HL-60 (cell line): Measurements from ENCODE around the gene MAF.

ENCODE experiments used
- GABPA ChIP-seq: IDR thresholded peaks from 2 replicates; pipeline ENCODE4 v1.6.1; 2012; ENCODE audit warnings: low read depth
- POLR2AphosphoS5 ChIP-seq: IDR thresholded peaks from 2 replicates; pipeline ENCODE4 v1.6.1; 2012; ENCODE audit warnings: low read depth
- TF ChIP-seq, protein P1 (sequence below): IDR thresholded peaks from one replicate; pipeline ENCODE4 v1.5.1; 2011; ENCODE audit warnings: low read length, control low read depth, inconsistent platforms; ENCODE audit not compliant: insufficient read depth
- TF ChIP-seq, protein P2 (sequence below): IDR thresholded peaks from 2 replicates; pipeline ENCODE4 v1.6.1; 2012; ENCODE audit warnings: low read depth; ENCODE audit not compliant: insufficient replicate concordance

DNA sequence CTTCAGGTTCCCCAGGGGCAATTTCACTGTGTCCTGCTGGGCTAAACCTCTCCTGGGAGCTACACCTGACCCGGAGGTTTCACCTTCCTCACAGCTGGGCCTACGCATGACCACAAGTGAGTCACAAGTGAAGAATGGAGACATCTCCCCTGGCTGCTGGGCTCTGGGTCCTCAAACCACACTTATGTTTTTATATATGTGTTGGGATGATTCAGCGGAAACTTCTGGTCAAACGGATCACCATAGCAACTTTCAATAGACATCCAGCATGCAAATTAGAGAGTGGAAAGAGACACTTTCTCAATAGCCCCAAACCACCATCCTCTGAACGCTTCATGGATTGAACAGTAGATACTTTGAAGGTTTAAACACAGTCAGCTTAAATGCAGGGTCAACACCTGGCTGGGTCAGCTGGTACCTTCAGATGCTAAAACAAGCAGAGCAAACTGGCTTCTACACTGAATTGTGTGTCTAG is 28.0 kb upstream of the MAF start:
- TF ChIP-seq, protein P1, sequence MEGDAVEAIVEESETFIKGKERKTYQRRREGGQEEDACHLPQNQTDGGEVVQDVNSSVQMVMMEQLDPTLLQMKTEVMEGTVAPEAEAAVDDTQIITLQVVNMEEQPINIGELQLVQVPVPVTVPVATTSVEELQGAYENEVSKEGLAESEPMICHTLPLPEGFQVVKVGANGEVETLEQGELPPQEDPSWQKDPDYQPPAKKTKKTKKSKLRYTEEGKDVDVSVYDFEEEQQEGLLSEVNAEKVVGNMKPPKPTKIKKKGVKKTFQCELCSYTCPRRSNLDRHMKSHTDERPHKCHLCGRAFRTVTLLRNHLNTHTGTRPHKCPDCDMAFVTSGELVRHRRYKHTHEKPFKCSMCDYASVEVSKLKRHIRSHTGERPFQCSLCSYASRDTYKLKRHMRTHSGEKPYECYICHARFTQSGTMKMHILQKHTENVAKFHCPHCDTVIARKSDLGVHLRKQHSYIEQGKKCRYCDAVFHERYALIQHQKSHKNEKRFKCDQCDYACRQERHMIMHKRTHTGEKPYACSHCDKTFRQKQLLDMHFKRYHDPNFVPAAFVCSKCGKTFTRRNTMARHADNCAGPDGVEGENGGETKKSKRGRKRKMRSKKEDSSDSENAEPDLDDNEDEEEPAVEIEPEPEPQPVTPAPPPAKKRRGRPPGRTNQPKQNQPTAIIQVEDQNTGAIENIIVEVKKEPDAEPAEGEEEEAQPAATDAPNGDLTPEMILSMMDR: no peak
- TF ChIP-seq POLR2AphosphoS5 (no peak), GABPA (no peak)
- TF ChIP-seq, protein P2, sequence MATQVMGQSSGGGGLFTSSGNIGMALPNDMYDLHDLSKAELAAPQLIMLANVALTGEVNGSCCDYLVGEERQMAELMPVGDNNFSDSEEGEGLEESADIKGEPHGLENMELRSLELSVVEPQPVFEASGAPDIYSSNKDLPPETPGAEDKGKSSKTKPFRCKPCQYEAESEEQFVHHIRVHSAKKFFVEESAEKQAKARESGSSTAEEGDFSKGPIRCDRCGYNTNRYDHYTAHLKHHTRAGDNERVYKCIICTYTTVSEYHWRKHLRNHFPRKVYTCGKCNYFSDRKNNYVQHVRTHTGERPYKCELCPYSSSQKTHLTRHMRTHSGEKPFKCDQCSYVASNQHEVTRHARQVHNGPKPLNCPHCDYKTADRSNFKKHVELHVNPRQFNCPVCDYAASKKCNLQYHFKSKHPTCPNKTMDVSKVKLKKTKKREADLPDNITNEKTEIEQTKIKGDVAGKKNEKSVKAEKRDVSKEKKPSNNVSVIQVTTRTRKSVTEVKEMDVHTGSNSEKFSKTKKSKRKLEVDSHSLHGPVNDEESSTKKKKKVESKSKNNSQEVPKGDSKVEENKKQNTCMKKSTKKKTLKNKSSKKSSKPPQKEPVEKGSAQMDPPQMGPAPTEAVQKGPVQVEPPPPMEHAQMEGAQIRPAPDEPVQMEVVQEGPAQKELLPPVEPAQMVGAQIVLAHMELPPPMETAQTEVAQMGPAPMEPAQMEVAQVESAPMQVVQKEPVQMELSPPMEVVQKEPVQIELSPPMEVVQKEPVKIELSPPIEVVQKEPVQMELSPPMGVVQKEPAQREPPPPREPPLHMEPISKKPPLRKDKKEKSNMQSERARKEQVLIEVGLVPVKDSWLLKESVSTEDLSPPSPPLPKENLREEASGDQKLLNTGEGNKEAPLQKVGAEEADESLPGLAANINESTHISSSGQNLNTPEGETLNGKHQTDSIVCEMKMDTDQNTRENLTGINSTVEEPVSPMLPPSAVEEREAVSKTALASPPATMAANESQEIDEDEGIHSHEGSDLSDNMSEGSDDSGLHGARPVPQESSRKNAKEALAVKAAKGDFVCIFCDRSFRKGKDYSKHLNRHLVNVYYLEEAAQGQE: no peak
